ENCODE measurements around the gene SH3D21.

Gene SH3D21

DNA sequence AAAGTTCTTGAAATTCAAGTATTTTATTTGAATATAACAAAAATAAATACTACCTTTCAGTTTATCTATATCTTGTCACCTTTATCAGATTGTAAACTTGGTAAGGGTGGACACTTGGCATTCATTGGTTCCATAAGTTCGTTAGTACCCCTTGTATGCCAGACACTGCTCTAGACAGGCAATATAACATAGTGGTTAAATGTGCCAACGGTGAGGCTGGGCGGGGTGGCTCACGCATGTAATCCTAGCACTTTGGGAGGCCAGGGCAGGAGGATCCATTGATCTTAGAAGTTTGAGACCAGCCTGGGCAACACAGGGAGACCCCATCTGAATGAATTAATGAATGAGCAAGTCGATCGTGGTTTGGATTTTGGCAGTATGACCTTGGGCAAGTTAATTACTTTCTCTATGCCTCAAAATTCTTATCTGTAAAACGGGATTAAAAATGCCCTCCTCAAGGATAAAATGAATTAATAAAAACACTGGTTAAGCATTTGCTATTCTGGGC, 26.3 kb upstream of the SH3D21 start:
- Histone ChIP-seq H3K4me3 (ENCODE audit: insufficient read depth, low read depth, low read length) (no peak overlapping the region), H3K9me3 (ENCODE audit: control insufficient read depth, low read length) (no peaks in the 10 kb centered on the region), H3K4me1 (ENCODE audit: control insufficient read depth, insufficient read depth, low read length) (no peaks in the 10 kb centered on the region), H3K36me3 (ENCODE audit: control insufficient read depth, insufficient read depth, low read length) (peaks cover 11% of the 10 kb centered on the region), H3K27me3 (ENCODE audit: control insufficient read depth, insufficient read depth, low read length, poor library complexity, severe bottlenecking) (no peaks in the 10 kb centered on the region), H3K27ac (ENCODE audit: insufficient read depth, low read depth, low read length, poor library complexity, severe bottlenecking) (no peak overlapping the region)
- 95 to 96% methylated on average over 6 to 7 of the region's 7 CpGs for WGBS, 2 experiments

DNA sequence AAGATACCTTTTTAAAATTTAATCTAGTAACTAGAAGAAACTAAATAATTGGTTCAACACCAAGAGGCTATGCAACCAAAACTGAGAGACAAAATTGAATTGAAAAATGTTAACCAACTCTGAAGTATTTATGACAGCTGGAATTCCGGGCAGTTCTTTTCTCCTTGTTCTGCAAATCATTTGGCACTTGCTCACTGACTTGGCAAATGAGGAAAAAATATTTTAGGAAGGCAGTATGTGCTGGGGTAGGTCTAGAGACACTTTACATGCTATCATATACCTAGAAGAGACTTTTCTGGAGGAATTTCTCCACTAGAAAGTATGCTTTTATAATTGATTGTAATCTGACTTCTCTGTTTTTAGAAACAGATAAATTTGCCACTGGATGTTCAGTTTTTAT, 22.1 kb upstream of the SH3D21 start:
- Histone ChIP-seq H3K4me1 (ENCODE audit: control insufficient read depth, insufficient read depth, low read length) (no peaks in the 10 kb centered on the region), H3K27me3 (ENCODE audit: control insufficient read depth, insufficient read depth, low read length, poor library complexity, severe bottlenecking) (no peaks in the 10 kb centered on the region), H3K36me3 (ENCODE audit: control insufficient read depth, insufficient read depth, low read length) (peaks cover 38% of the 10 kb centered on the region), H3K9me3 (ENCODE audit: control insufficient read depth, low read length) (no peaks in the 10 kb centered on the region), H3K4me3 (ENCODE audit: insufficient read depth, low read depth, low read length) (no peak overlapping the region), H3K27ac (ENCODE audit: insufficient read depth, low read depth, low read length, poor library complexity, severe bottlenecking) (peak overlapping the region; percentile 38)
- WGBS, 2 experiments, result 97 to 100% methylated on average over 1 of the region's 1 CpG

GRCh38 chr1:36284517-36284916, 21.7 kb upstream of the SH3D21 start:
- Histone ChIP-seq H3K27ac (ENCODE audit: insufficient read depth, low read depth, low read length, poor library complexity, severe bottlenecking) (peak overlapping the region; percentile 38), H3K27me3 (ENCODE audit: control insufficient read depth, insufficient read depth, low read length, poor library complexity, severe bottlenecking) (no peaks in the 10 kb centered on the region), H3K9me3 (ENCODE audit: control insufficient read depth, low read length) (no peaks in the 10 kb centered on the region), H3K4me3 (ENCODE audit: insufficient read depth, low read depth, low read length) (no peak overlapping the region), H3K36me3 (ENCODE audit: control insufficient read depth, insufficient read depth, low read length) (peaks cover 42% of the 10 kb centered on the region), H3K4me1 (ENCODE audit: control insufficient read depth, insufficient read depth, low read length) (no peaks in the 10 kb centered on the region)
- 60% methylated on average over 1 of the region's 1 CpG; no CpG with 5 or more reads in 1 of the 2 experiments for WGBS, 2 experiments

DNA sequence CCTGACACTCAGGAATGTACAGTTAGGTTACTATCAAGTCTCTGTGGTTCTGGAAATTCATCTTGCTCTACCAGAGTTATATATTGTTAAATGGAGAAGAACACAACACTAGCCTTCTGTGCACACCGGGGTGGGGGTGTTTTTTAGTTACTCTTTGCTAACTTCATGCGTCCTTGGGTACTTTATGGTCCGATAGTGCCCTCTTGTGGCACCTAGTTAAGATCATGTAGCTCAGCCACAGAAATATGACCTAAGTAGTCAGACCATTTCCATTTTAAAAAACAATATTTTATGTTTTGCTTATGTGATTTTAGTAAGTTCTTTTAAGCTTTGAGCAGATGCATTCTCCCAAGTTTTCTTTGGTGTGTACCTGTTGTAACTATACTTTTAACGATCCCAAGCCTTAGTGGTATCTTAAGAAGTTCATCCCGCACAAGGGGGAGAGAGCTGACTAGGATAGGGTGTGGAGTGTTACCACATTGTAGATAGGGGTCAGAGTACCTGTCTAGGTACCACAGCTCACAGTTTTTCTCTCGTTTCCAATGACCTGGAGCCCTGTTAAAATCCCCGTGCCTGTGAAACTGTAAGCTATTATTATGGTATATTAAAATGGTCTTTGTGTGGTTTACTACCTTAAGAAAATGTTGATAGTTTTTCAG, 20.6 kb upstream of the SH3D21 start:
- no peak overlapping the region for H3K4me3 ChIP-seq (ENCODE audit: insufficient read depth, low read depth, low read length)
- no peaks in the 10 kb centered on the region for H3K4me1 ChIP-seq (ENCODE audit: control insufficient read depth, insufficient read depth, low read length)
- no peaks in the 10 kb centered on the region for H3K27me3 ChIP-seq (ENCODE audit: control insufficient read depth, insufficient read depth, low read length, poor library complexity, severe bottlenecking)
- H3K27ac ChIP-seq (ENCODE audit: insufficient read depth, low read depth, low read length, poor library complexity, severe bottlenecking), result no peak overlapping the region
- WGBS, 2 experiments, result 60 to 64% methylated on average over 7 of the region's 7 CpGs
- H3K36me3 ChIP-seq (ENCODE audit: control insufficient read depth, insufficient read depth, low read length), result peaks cover 50% of the 10 kb centered on the region
- H3K9me3 ChIP-seq (ENCODE audit: control insufficient read depth, low read length), result no peaks in the 10 kb centered on the region

DNA sequence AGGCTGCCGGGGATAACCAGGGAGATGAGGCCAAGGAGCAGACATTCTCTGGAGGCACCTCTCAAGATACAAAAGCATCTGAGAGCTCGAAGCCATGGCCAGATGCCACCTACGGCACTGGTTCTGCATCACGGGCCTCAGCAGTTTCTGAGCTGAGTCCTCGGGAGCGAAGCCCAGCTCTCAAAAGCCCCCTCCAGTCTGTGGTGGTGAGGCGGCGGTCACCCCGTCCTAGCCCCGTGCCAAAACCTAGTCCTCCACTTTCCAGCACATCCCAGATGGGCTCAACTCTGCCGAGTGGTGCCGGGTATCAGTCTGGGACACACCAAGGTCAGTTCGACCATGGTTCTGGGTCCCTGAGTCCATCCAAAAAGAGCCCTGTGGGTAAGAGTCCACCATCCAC, 19.4 kb upstream of the SH3D21 start:
- no peaks in the 10 kb centered on the region for H3K27me3 ChIP-seq (ENCODE audit: control insufficient read depth, insufficient read depth, low read length, poor library complexity, severe bottlenecking)
- 95 to 96% methylated on average over 13 of the region's 13 CpGs for WGBS, 2 experiments
- no peak overlapping the region for H3K27ac ChIP-seq (ENCODE audit: insufficient read depth, low read depth, low read length, poor library complexity, severe bottlenecking)
- no peaks in the 10 kb centered on the region for H3K4me1 ChIP-seq (ENCODE audit: control insufficient read depth, insufficient read depth, low read length)
- peaks cover 62% of the 10 kb centered on the region for H3K36me3 ChIP-seq (ENCODE audit: control insufficient read depth, insufficient read depth, low read length)
- no peaks in the 10 kb centered on the region for H3K9me3 ChIP-seq (ENCODE audit: control insufficient read depth, low read length)
- no peak overlapping the region for H3K4me3 ChIP-seq (ENCODE audit: insufficient read depth, low read depth, low read length)

GRCh38 chr1:36287595-36287994, 18.6 kb upstream of the SH3D21 start:
- Histone ChIP-seq H3K27ac (ENCODE audit: insufficient read depth, low read depth, low read length, poor library complexity, severe bottlenecking) (no peak overlapping the region), H3K4me3 (ENCODE audit: insufficient read depth, low read depth, low read length) (no peak overlapping the region), H3K36me3 (ENCODE audit: control insufficient read depth, insufficient read depth, low read length) (peaks cover 66% of the 10 kb centered on the region), H3K27me3 (ENCODE audit: control insufficient read depth, insufficient read depth, low read length, poor library complexity, severe bottlenecking) (no peaks in the 10 kb centered on the region), H3K9me3 (ENCODE audit: control insufficient read depth, low read length) (no peaks in the 10 kb centered on the region), H3K4me1 (ENCODE audit: control insufficient read depth, insufficient read depth, low read length) (no peaks in the 10 kb centered on the region)
- 96 to 99% methylated on average over 5 of the region's 5 CpGs for WGBS, 2 experiments

DNA sequence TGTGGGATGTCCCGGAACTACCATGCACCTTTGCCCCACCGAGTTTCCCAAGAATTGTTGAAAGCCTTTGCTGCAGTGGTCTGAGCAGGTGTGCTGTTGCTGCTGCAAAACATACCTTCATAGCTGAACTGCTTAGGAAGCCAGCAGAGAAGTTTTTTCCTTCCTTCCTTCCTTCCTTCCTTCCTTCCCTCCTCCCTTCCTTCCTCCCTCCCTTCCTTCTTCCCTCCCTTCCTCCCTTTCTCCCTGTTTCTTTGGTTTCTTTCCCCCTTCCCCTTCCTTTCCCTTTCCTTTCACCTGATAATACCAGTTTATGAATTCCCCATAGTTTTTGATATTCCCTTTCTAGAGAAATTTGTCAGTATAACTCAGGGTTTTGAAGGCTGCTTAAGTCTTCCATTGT, 10.8 kb upstream of the SH3D21 start:
- no peak overlapping the region for H3K4me3 ChIP-seq (ENCODE audit: insufficient read depth, low read depth, low read length)
- H3K4me1 ChIP-seq (ENCODE audit: control insufficient read depth, insufficient read depth, low read length), result no peaks in the 10 kb centered on the region
- no peaks in the 10 kb centered on the region for H3K9me3 ChIP-seq (ENCODE audit: control insufficient read depth, low read length)
- H3K27me3 ChIP-seq (ENCODE audit: control insufficient read depth, insufficient read depth, low read length, poor library complexity, severe bottlenecking), result no peaks in the 10 kb centered on the region
- WGBS, 2 experiments, result 90 to 97% methylated on average over 2 of the region's 2 CpGs
- peaks cover 28% of the 10 kb centered on the region for H3K36me3 ChIP-seq (ENCODE audit: control insufficient read depth, insufficient read depth, low read length)
- no peak overlapping the region for H3K27ac ChIP-seq (ENCODE audit: insufficient read depth, low read depth, low read length, poor library complexity, severe bottlenecking)

DNA sequence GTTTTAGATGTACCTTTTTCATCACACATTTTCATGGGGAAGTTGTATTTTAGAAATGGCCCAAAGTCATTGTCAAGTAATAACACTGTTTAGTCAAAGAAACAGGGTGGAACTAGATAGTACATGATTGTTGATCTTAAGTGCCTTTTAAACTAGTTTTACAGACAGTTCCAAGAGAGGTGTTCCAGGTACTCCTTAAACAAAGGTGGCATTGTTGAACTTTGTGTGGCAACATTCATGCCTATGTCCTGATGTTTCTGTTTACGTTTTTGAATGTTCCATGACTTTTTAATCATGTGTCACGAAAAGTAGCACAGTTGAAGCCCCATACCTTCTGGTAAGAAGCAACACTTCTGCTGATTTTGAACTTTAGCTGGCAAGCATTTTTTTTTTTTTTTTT, 9.1 kb upstream of the SH3D21 start:
- Histone ChIP-seq H3K4me3 (ENCODE audit: insufficient read depth, low read depth, low read length) (no peak overlapping the region), H3K27me3 (ENCODE audit: control insufficient read depth, insufficient read depth, low read length, poor library complexity, severe bottlenecking) (no peaks in the 10 kb centered on the region), H3K27ac (ENCODE audit: insufficient read depth, low read depth, low read length, poor library complexity, severe bottlenecking) (no peak overlapping the region), H3K4me1 (ENCODE audit: control insufficient read depth, insufficient read depth, low read length) (no peaks in the 10 kb centered on the region), H3K9me3 (ENCODE audit: control insufficient read depth, low read length) (no peaks in the 10 kb centered on the region), H3K36me3 (ENCODE audit: control insufficient read depth, insufficient read depth, low read length) (peaks cover 26% of the 10 kb centered on the region)
- 93 to 98% methylated on average over 2 of the region's 2 CpGs for WGBS, 2 experiments

DNA sequence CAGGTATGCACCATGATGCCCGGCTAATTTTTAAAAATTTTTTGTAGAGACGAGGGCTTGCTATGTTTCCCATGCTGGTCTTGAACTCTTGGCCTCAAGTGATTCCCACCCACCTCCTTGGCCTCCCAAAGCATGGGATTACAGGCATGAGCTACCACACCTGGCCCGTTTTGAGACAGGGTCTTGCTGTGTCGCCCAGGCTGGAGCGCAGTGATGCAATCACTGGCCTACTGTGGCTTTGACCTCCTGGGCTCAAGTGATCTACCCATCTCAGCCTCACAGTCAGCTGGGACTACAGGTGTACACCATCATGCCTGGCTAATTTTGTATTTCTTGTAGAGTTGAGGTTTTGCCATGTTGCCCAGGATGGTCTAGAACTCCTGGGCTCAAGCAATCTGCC, 7.5 kb upstream of the SH3D21 start:
- peaks cover 34% of the 10 kb centered on the region for H3K36me3 ChIP-seq (ENCODE audit: control insufficient read depth, insufficient read depth, low read length)
- 93 to 96% methylated on average over 5 of the region's 5 CpGs for WGBS, 2 experiments

GRCh38 chr1:36300526-36300925, 5.6 kb upstream of the SH3D21 start:
- WGBS, 2 experiments, result 82 to 92% methylated on average over 1 of the region's 1 CpG
- H3K4me3 ChIP-seq (ENCODE audit: insufficient read depth, low read depth, low read length), result no peak overlapping the region
- H3K36me3 ChIP-seq (ENCODE audit: control insufficient read depth, insufficient read depth, low read length), result peaks cover 35% of the 10 kb centered on the region
- H3K27ac ChIP-seq (ENCODE audit: insufficient read depth, low read depth, low read length, poor library complexity, severe bottlenecking), result no peak overlapping the region
- H3K9me3 ChIP-seq (ENCODE audit: control insufficient read depth, low read length), result no peaks in the 10 kb centered on the region
- no peaks in the 10 kb centered on the region for H3K27me3 ChIP-seq (ENCODE audit: control insufficient read depth, insufficient read depth, low read length, poor library complexity, severe bottlenecking)
- no peaks in the 10 kb centered on the region for H3K4me1 ChIP-seq (ENCODE audit: control insufficient read depth, insufficient read depth, low read length)

More for the DNA sequence above, 7.5 kb upstream of the SH3D21 start:
- Histone ChIP-seq H3K27ac (ENCODE audit: insufficient read depth, low read depth, low read length, poor library complexity, severe bottlenecking) (no peak overlapping the region), H3K4me1 (ENCODE audit: control insufficient read depth, insufficient read depth, low read length) (no peaks in the 10 kb centered on the region), H3K27me3 (ENCODE audit: control insufficient read depth, insufficient read depth, low read length, poor library complexity, severe bottlenecking) (no peaks in the 10 kb centered on the region), H3K9me3 (ENCODE audit: control insufficient read depth, low read length) (no peaks in the 10 kb centered on the region), H3K4me3 (ENCODE audit: insufficient read depth, low read depth, low read length) (no peak overlapping the region)

Measured in ectodermal cell (in vitro differentiated cells).